Sigmoid colon (tissue), 4 donors: ENCODE data around the gene GAGE10.
"Not testable (repeated sequence)": the region's sequence is repeated elsewhere in the genome, so short reads cannot be mapped to it uniquely, and the experiment has no call there.

Experiments
- CTCF ChIP-seq, 4 experiments: fragments of 450-650 bp in 3 of 4; fragments of 200-600 bp in 1 of 4; IDR thresholded peaks; one replicate each; pipeline ENCODE4 v1.5.1; 2016 to 2019; ENCODE audit warnings: antibody characterized with exemption in 4 of 4, mild to moderate bottlenecking in 3 of 4, moderate library complexity in 2 of 4
- POLR2AphosphoS5 ChIP-seq, 4 donors: sonication (generic); formaldehyde crosslinking; IDR thresholded peaks; one replicate each; pipeline ENCODE4 v1.6.1; 2017; ENCODE audit warnings: antibody characterized with exemption in 4 of 4

- not testable (repeated sequence) for TF ChIP-seq CTCF, POLR2AphosphoS5 (IDR thresholded peaks at IDR 0.05)
Measured at GRCh38 chrX:49346150-49346549, 42.7 kb downstream of the GAGE10 start.
